Mucosa of stomach (tissue), 1 donor: ENCODE data around the gene KIDINS220.

Experiments used
- H3K27me3 ChIP-seq: one replicate; pipeline ENCODE4 v1.7.0; 2013; ENCODE audit warnings: mild to moderate bottlenecking, low read length; ENCODE audit not compliant: control insufficient read depth, insufficient read depth
- H3K36me3 ChIP-seq: one replicate; pipeline ENCODE4 v1.7.0; 2013; ENCODE audit warnings: low read length; ENCODE audit not compliant: control insufficient read depth, insufficient read depth
- H3K4me1 ChIP-seq: one replicate; pipeline ENCODE4 v1.7.0; 2013; ENCODE audit warnings: mild to moderate bottlenecking, low read length; ENCODE audit not compliant: control insufficient read depth, insufficient read depth
- H3K4me3 ChIP-seq: one replicate; pipeline ENCODE4 v1.7.0; 2013; ENCODE audit warnings: low read length
- H3K9ac ChIP-seq: one replicate; pipeline ENCODE4 v1.7.0; 2013; ENCODE audit warnings: mild to moderate bottlenecking, low read length, moderate library complexity
- H3K9me3 ChIP-seq: one replicate; pipeline ENCODE4 v1.7.0; 2013; ENCODE audit warnings: mild to moderate bottlenecking, low read length, moderate library complexity; ENCODE audit not compliant: control insufficient read depth
- donor health status: Pancreatic carcinoma.

The KIDINS220 gene

GRCh38 chr2:8863331-8863953 is 26.0 kb upstream of the KIDINS220 start:
- Histone ChIP-seq H3K4me3 (no peak overlapping the region), H3K36me3 (no peaks in the 10 kb centered on the region), H3K27me3 (no peaks in the 10 kb centered on the region), H3K9me3 (no peaks in the 10 kb centered on the region), H3K4me1 (no peaks in the 10 kb centered on the region), H3K9ac (no peak overlapping the region)

DNA sequence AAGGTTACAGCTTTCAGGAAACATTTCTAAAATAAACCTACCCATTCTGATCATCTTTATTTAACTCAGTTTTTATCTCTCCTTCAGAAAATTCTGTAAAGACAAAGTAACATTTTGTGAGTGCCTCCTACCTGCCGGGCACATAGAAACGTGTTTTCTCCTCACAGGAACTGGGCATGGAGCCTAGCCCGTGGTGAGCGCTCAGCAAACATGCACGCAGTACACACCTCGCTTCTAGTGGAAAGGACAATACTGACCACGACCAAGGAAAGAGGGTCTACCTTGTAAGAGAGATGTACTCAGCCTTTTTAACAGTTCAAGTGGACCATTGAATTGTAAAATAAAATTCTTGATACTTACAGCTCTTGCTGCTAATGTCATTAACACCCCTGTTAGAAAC is 24.8 kb upstream of the KIDINS220 start:
- no peaks in the 10 kb centered on the region for H3K9me3 ChIP-seq
- H3K4me1 ChIP-seq: no peaks in the 10 kb centered on the region
- no peak overlapping the region for H3K9ac ChIP-seq
- H3K36me3 ChIP-seq: no peaks in the 10 kb centered on the region
- H3K4me3 ChIP-seq: no peak overlapping the region
- H3K27me3 ChIP-seq: no peaks in the 10 kb centered on the region

DNA sequence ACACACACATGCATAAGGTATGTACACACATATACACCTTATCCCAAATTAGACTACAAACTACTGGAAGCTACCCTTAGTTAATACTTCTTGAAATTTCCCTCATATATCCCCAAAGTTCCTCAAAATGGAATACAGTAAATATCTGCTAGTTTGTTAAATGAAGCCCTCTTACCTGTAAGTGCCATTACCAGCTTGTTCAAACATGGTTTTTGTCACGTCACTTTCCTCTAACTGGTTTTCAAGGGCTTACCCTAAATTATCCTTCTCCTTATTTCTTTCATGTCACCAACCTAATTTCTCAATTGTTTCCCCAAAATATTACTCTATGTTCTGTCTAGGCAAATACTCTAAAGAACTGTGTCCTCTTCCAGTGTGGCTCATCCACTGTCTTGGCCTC is 24.4 kb upstream of the KIDINS220 start:
- H3K4me1 ChIP-seq: no peaks in the 10 kb centered on the region
- H3K27me3 ChIP-seq: no peaks in the 10 kb centered on the region
- H3K36me3 ChIP-seq: no peaks in the 10 kb centered on the region
- no peaks in the 10 kb centered on the region for H3K9me3 ChIP-seq
- H3K9ac ChIP-seq: no peak overlapping the region
- no peak overlapping the region for H3K4me3 ChIP-seq

GRCh38 chr2:8860239-8860638 is 22.8 kb upstream of the KIDINS220 start:
- H3K27me3 ChIP-seq: no peaks in the 10 kb centered on the region
- no peaks in the 10 kb centered on the region for H3K4me1 ChIP-seq
- H3K36me3 ChIP-seq: no peaks in the 10 kb centered on the region
- no peak overlapping the region for H3K9ac ChIP-seq
- no peak overlapping the region for H3K4me3 ChIP-seq
- no peaks in the 10 kb centered on the region for H3K9me3 ChIP-seq

GRCh38 chr2:8858910-8859309 is 21.5 kb upstream of the KIDINS220 start:
- Histone ChIP-seq H3K27me3 (no peaks in the 10 kb centered on the region), H3K36me3 (no peaks in the 10 kb centered on the region), H3K4me3 (no peak overlapping the region), H3K9me3 (no peaks in the 10 kb centered on the region), H3K4me1 (no peaks in the 10 kb centered on the region), H3K9ac (no peak overlapping the region)

DNA sequence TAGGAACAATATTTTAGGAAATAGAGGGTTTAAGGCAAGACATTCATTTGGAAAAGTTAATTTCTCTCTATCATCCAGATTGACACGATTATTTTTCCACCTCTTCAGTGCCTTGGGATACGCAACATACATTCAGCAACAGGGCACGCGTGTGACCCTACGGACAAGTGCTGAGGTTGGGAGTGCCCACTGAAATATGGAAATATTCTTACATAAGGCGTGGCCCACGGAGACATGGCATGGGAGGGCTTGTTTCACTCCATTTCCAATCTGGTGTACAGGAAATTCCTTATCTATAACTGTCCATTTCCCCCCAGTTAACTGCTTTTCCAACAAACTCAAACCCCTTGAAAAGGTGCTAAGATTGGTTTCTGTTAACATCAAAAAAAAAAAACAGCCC is 20.9 kb upstream of the KIDINS220 start:
- Histone ChIP-seq H3K9ac (no peak overlapping the region), H3K27me3 (no peaks in the 10 kb centered on the region), H3K4me1 (no peaks in the 10 kb centered on the region), H3K4me3 (no peak overlapping the region), H3K36me3 (no peaks in the 10 kb centered on the region), H3K9me3 (no peaks in the 10 kb centered on the region)

DNA sequence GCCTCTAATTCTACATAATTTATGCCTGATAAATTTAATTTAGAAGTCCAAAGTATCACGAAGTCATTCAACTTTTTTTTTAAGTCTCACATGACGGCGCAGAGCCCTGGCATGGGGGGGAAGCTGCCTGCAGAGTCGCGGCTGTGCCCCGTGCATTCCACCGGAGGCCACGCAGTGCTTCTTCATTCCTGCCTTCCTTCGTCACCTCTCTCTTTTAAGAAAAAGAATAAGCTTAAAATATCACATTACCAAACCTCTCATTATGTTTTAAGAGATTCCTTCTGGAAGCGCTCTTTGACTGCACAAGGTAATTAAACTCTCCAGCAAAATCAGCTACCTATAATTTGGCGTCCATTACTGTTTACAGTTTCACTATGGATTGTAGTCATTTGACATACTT is 20.3 kb upstream of the KIDINS220 start:
- Histone ChIP-seq H3K4me3 (no peak overlapping the region), H3K9ac (no peak overlapping the region), H3K4me1 (no peaks in the 10 kb centered on the region), H3K9me3 (no peaks in the 10 kb centered on the region), H3K27me3 (no peaks in the 10 kb centered on the region), H3K36me3 (no peaks in the 10 kb centered on the region)

GRCh38 chr2:8856176-8856575 is 18.8 kb upstream of the KIDINS220 start:
- Histone ChIP-seq H3K4me1 (no peaks in the 10 kb centered on the region), H3K36me3 (no peaks in the 10 kb centered on the region), H3K9me3 (no peaks in the 10 kb centered on the region), H3K4me3 (no peak overlapping the region), H3K9ac (no peak overlapping the region), H3K27me3 (no peaks in the 10 kb centered on the region)

DNA sequence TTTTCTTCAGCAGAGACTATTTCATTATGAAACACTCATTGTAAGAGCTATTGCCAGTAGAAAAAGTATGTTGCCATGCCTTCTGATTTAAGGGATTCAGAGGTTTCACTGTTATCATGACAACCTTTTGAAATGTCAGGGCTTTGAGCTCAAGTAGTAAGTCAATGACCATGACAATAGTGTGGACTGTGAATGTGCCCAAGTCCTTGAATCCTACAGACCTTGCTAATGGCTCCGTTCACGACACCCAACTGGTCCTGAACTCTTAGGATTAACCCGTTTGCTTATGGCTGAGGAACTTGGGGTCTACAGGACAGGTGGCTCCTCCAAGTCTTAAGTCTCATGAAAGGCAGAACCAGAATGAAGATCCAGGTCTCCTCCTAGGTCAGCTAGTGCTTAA is 17.6 kb upstream of the KIDINS220 start:
- Histone ChIP-seq H3K36me3 (no peaks in the 10 kb centered on the region), H3K9me3 (no peaks in the 10 kb centered on the region), H3K27me3 (no peaks in the 10 kb centered on the region), H3K4me3 (no peak overlapping the region), H3K9ac (no peak overlapping the region), H3K4me1 (no peaks in the 10 kb centered on the region)

- H3K9me3 ChIP-seq: no peaks in the 10 kb centered on the region
- no peak overlapping the region for H3K4me3 ChIP-seq
- no peaks in the 10 kb centered on the region for H3K27me3 ChIP-seq
- no peak overlapping the region for H3K9ac ChIP-seq
- H3K4me1 ChIP-seq: no peaks in the 10 kb centered on the region
- no peaks in the 10 kb centered on the region for H3K36me3 ChIP-seq
These were observed 16.0 kb upstream of the KIDINS220 start for GRCh38 chr2:8853426-8853825.

DNA sequence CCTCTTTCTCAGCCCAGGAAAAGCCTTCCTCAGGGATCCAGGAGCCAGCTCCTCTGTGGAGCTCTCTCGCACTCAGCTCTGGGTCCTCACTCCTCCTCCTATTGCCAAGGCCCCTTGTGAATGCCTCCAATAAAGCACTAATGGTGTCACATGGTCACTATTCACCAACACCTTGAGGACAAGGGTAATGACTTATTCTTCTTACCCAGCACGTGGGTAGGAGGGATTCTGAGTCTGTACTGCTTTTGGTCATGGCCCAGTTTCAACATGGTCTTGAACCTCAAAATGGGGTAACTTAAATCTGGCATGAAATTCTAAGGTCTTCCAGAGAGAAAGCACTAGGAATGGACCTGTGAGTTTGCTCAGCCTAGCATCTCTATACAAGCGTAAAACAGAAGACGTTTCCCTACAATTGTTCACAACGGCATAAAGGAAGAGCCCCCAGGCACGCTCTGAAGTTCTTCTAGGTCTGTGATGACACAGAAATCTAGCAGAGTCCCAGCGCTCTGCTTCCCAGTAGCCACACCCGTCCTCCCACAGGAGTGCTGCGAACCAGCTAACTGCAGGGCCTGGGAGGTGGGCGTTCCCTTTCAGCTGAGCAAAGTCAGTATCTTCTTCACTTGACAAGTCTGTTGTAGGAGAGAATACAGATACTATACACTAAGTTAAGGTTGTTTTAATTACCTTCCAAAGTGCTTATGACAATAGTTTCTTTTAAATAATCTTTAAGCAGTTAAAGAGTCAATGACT is 14.6 kb upstream of the KIDINS220 start:
- Histone ChIP-seq H3K36me3 (no peaks in the 10 kb centered on the region), H3K9ac (no peak overlapping the region), H3K4me1 (no peaks in the 10 kb centered on the region), H3K9me3 (no peaks in the 10 kb centered on the region), H3K4me3 (no peak overlapping the region), H3K27me3 (no peaks in the 10 kb centered on the region)

DNA sequence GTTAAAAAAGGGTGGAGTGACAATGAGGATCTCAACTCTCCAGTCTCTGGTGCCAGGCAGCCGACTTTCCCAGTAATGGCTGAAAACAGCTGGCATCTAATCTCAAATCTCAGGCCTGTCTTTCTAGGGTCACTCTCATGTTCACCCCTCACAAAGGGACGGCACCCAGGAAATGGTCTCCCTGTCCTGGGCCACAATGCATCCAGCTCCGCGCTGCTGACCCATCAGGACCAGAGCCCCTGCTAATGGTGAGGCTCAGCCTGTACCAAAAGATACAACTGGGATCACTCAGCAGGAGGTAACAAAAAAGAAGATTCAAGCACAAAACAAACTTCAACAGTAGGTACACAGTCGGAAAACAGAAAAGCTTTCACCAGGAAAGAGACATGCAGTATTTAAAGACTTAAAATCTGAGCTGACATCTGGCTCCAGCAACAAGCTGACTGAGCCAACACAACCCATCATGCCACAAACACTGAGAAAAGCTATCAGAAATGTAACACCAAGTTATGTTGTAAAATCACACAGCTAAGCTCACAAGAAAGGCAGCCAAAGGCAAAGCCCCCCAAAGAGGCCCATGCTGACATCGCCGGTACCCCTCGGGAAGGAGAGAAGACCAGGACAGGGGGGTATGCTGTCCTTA is 13.6 kb upstream of the KIDINS220 start:
- no peaks in the 10 kb centered on the region for H3K4me1 ChIP-seq
- H3K9ac ChIP-seq: no peak overlapping the region
- H3K9me3 ChIP-seq: no peaks in the 10 kb centered on the region
- H3K36me3 ChIP-seq: no peaks in the 10 kb centered on the region
- H3K27me3 ChIP-seq: no peaks in the 10 kb centered on the region
- no peak overlapping the region for H3K4me3 ChIP-seq
